IMR-90 (cell line): ENCODE results near the gene CACNA2D4. TPM values are rescaled to one million over a fixed set of nuclear protein-coding genes. Genes with fewer than 3 reads are reported as not detected.

Source experiments
- ATAC-seq: fragments of 200-7000 bp; cut with Tn5 transposase; 2 replicates; pipeline ENCODE4 v1.9.1; 2020; ENCODE audit warnings: low read depth, mild to moderate bottlenecking, moderate library complexity
- BruUV-seq: library from RNA; stranded (reverse); fragments of 400-500 nt; replicated peaks from 2 replicates; lab custom pipeline; 2021; lab: Mats Ljungman, UMichigan
- CTCF ChIA-PET: fragments of 300-600 bp; formaldehyde crosslinking; extraction: SDS; loops from one replicate; lab custom pipeline; 2021; ENCODE audit warnings: antibody characterized with exemption; lab: Yijun Ruan, JAX
- POLR2A ChIA-PET: fragments of 300-600 bp; sonication (Branson Sonifier 250); formaldehyde crosslinking; loops from one replicate; lab custom pipeline; 2022; ENCODE audit warnings: antibody characterized with exemption; ENCODE audit not compliant: unreplicated experiment; lab: Charles Lee
- DNase-seq: peaks from one replicate; pipeline ENCODE4 v3.0.0; 2013
- H2AFZ ChIP-seq: replicated peaks from 2 replicates; pipeline ENCODE3; 2013; ENCODE audit warnings: low read length, mild to moderate bottlenecking; ENCODE audit not compliant: poor library complexity
- H2AK5ac ChIP-seq: 2 replicates; pipeline ENCODE4 v1.6.1; 2013; ENCODE audit warnings: low read depth, low read length, inconsistent platforms
- H2AK9ac ChIP-seq: replicated peaks from 2 replicates; pipeline ENCODE3; 2013; ENCODE audit warnings: mild to moderate bottlenecking, low read depth, low read length, moderate library complexity; ENCODE audit not compliant: poor library complexity
- H2BK120ac ChIP-seq: 2 replicates; pipeline ENCODE4 v1.6.1; 2013; ENCODE audit warnings: low read depth, low read length, inconsistent platforms
- H2BK15ac ChIP-seq: 3 replicates; pipeline ENCODE4 v1.6.1; 2013; ENCODE audit warnings: low read depth, low read length, inconsistent platforms
- H2BK20ac ChIP-seq: 2 replicates; pipeline ENCODE4 v1.6.1; 2013; ENCODE audit warnings: low read depth, mild to moderate bottlenecking, inconsistent platforms, low read length, moderate library complexity
- H2BK5ac ChIP-seq: 2 replicates; pipeline ENCODE4 v1.6.1; 2013; ENCODE audit warnings: mild to moderate bottlenecking, low read depth, low read length, inconsistent platforms; ENCODE audit not compliant: poor library complexity, severe bottlenecking
- H3K14ac ChIP-seq: replicated peaks from 2 replicates; pipeline ENCODE4 v1.6.1; 2013; ENCODE audit warnings: low read depth, low read length, inconsistent platforms
- H3K18ac ChIP-seq: 2 replicates; pipeline ENCODE4 v1.6.1; 2013; ENCODE audit warnings: low read depth, low read length, control low read depth
- H3K23ac ChIP-seq: 2 replicates; pipeline ENCODE4 v1.6.1; 2013; ENCODE audit warnings: low read depth, low read length, inconsistent platforms
- H3K27ac ChIP-seq: 2 replicates; pipeline ENCODE4 v1.5.1; 2013; ENCODE audit warnings: mild to moderate bottlenecking, control low read depth, low read length; ENCODE audit not compliant: insufficient read depth
- H3K27me3 ChIP-seq: 2 replicates; pipeline ENCODE4 v1.6.1; 2013; ENCODE audit warnings: low read length; ENCODE audit not compliant: control insufficient read depth, insufficient read depth
- H3K36me3 ChIP-seq: 2 replicates; pipeline ENCODE4 v1.6.1; 2013; ENCODE audit warnings: low read length, mixed read lengths; ENCODE audit not compliant: control insufficient read depth, insufficient read depth
- H3K4ac ChIP-seq: 2 replicates; pipeline ENCODE4 v1.6.1; 2013; ENCODE audit warnings: low read depth, low read length, inconsistent platforms
- H3K4me1 ChIP-seq: 2 replicates; pipeline ENCODE4 v1.6.1; 2013; ENCODE audit warnings: low read length, mixed read lengths; ENCODE audit not compliant: control insufficient read depth, insufficient read depth
- H3K4me2 ChIP-seq: 2 replicates; pipeline ENCODE4 v1.6.1; 2013; ENCODE audit warnings: low read depth, mild to moderate bottlenecking, control low read depth, low read length, moderate library complexity
- H3K4me3 ChIP-seq: 2 replicates; pipeline ENCODE4 v1.5.1; 2013; ENCODE audit warnings: low read depth, mild to moderate bottlenecking, control low read depth, low read length, moderate library complexity; ENCODE audit not compliant: insufficient read depth
- H3K56ac ChIP-seq: 2 replicates; pipeline ENCODE4 v1.6.1; 2013; ENCODE audit warnings: low read length, inconsistent platforms; ENCODE audit not compliant: insufficient read depth; ENCODE audit errors: extremely low read depth
- H3K79me1 ChIP-seq, 2 experiments: 2 replicates each; pipeline ENCODE4 v1.6.1; 2013; ENCODE audit warnings: low read length in 2 of 2, inconsistent platforms in 1 of 2, low read depth in 1 of 2
- H3K9ac ChIP-seq: 2 replicates; pipeline ENCODE4 v1.6.1; 2013; ENCODE audit warnings: low read depth, low read length, control low read depth
- H3K9me1 ChIP-seq: 2 replicates; pipeline ENCODE4 v1.6.1; 2013; ENCODE audit warnings: low read length, inconsistent platforms; ENCODE audit not compliant: insufficient read depth
- H3K9me3 ChIP-seq: 2 replicates; pipeline ENCODE4 v1.6.1; 2013; ENCODE audit warnings: low read length; ENCODE audit not compliant: control insufficient read depth, insufficient read depth
- H4K20me1 ChIP-seq: 2 replicates; pipeline ENCODE4 v1.6.1; 2013; ENCODE audit warnings: low read length, inconsistent platforms; ENCODE audit not compliant: insufficient read depth
- H4K5ac ChIP-seq: 2 replicates; pipeline ENCODE4 v1.6.1; 2013; ENCODE audit warnings: mild to moderate bottlenecking, low read depth, low read length, control low read depth
- H4K8ac ChIP-seq, 2 experiments: 2 replicates each; pipeline ENCODE4 v1.6.1; 2013; ENCODE audit warnings: low read depth in 2 of 2, low read length in 2 of 2, control low read depth in 1 of 2, inconsistent platforms in 1 of 2
- H4K91ac ChIP-seq: 2 replicates; pipeline ENCODE4 v1.6.1; 2013; ENCODE audit warnings: low read depth, low read length, inconsistent platforms; ENCODE audit not compliant: insufficient read depth
- CHD1 ChIP-seq: IDR thresholded peaks from 2 replicates; pipeline ENCODE4 v1.6.1; 2012; ENCODE audit warnings: low read depth, low read length, improper control_type of control experiment
- FOS ChIP-seq: fragments of 150-350 bp; IDR thresholded peaks from 2 replicates; pipeline ENCODE4 v1.6.1; 2016; ENCODE audit warnings: low read depth, low read length
- MAZ ChIP-seq: IDR thresholded peaks from 2 replicates; pipeline ENCODE4 v1.6.1; 2012; ENCODE audit warnings: low read depth, mild to moderate bottlenecking, low read length, improper control_type of control experiment, moderate library complexity, borderline replicate concordance
- MXI1 ChIP-seq: IDR thresholded peaks from 2 replicates; pipeline ENCODE4 v1.6.1; 2012; ENCODE audit warnings: low read depth, mild to moderate bottlenecking, low read length, moderate library complexity, borderline replicate concordance
- NFE2L2 ChIP-seq: fragments of 150-350 bp; IDR thresholded peaks from 2 replicates; pipeline ENCODE4 v1.6.1; 2016; ENCODE audit warnings: low read depth, mild to moderate bottlenecking, low read length
- POLR2A ChIP-seq: IDR thresholded peaks from 2 replicates; pipeline ENCODE4 v1.6.1; 2012; ENCODE audit warnings: mild to moderate bottlenecking, low read depth, low read length
- RAD21 ChIP-seq: IDR thresholded peaks from 2 replicates; pipeline ENCODE4 v1.6.1; 2012; ENCODE audit warnings: low read length, improper control_type of control experiment
- RFX5 ChIP-seq: IDR thresholded peaks from 2 replicates; pipeline ENCODE4 v1.8.0; 2012; ENCODE audit warnings: low read depth, mild to moderate bottlenecking, low read length, moderate library complexity
- SMC3 ChIP-seq: fragments of 150-350 bp; IDR thresholded peaks from 2 replicates; pipeline ENCODE4 v1.6.1; 2016; ENCODE audit warnings: low read depth, mild to moderate bottlenecking, antibody characterized with exemption, low read length, moderate library complexity
- WGBS, 2 experiments: methylation state at CpG; one replicate each; pipeline versions ENCODE4 v1.1.5 to v1.1.7; 2013; ENCODE audit warnings: missing lambda C conversion rate in 2 of 2; ENCODE audit not compliant: insufficient read length in 1 of 2; ENCODE audit errors: extremely low coverage in 2 of 2; 5-methylcytosine and 5-hydroxymethylcytosine counted together
- dilution Hi-C: fragments of 300-500 bp; cut with HindIII; formaldehyde crosslinking; loops from one replicate; pipeline ENCODE4 v1.14.3; 2018; ENCODE audit warnings: low sequenced_read_pairs; ENCODE audit not compliant: unreplicated experiment
- in situ Hi-C: fragments of 300-500 bp; cut with MboI; formaldehyde crosslinking; loops from 3 replicates; pipeline ENCODE4 v1.14.3; 2019; ENCODE audit warnings: low sequenced_read_pairs, inconsistent platforms, mixed read lengths
- intact Hi-C: fragments of 100-400 bp; cut with micrococcal nuclease; formaldehyde crosslinking; loops from 2 replicates; pipeline ENCODE4 v1.10.0; 2022
- polyA plus RNA-seq, 3 experiments: library from polyadenylated mRNA; depleted of rRNA; stranded (reverse); fragments of >200 nt; gene quantifications; 2 replicates each; pipeline ENCODE4 v1.2.3, GENCODE V29; 2012; ENCODE audit warnings: low replicate concordance in 1 of 3
- total RNA-seq: library from RNA; depleted of rRNA; stranded (reverse); fragments of >200 nt; gene quantifications from 2 replicates; pipeline ENCODE4 v1.2.3, GENCODE V29; 2012
- TF ChIP-seq, protein P1 (sequence below): conservative IDR thresholded peaks from 2 replicates; pipeline ENCODE4 v1.5.1; 2012; ENCODE audit warnings: mild to moderate bottlenecking, low read depth, low read length, improper control_type of control experiment
- TF ChIP-seq, protein P2 (sequence below): fragments of 150-350 bp; IDR thresholded peaks from 2 replicates; pipeline ENCODE4 v1.6.1; 2017; ENCODE audit warnings: mild to moderate bottlenecking, antibody characterized with exemption, low read length, low read depth
- TF ChIP-seq, protein P3 (sequence below): fragments of 150-350 bp; IDR thresholded peaks from 2 replicates; pipeline ENCODE4 v1.6.1; 2016; ENCODE audit warnings: low read depth, mild to moderate bottlenecking, low read length, moderate library complexity, borderline replicate concordance

The CACNA2D4 gene
- total and polyA plus RNA-seq, 2 of the 4 experiments (the other 2 are of a cell fraction): 0.18 to 0.22 TPM

DNA sequence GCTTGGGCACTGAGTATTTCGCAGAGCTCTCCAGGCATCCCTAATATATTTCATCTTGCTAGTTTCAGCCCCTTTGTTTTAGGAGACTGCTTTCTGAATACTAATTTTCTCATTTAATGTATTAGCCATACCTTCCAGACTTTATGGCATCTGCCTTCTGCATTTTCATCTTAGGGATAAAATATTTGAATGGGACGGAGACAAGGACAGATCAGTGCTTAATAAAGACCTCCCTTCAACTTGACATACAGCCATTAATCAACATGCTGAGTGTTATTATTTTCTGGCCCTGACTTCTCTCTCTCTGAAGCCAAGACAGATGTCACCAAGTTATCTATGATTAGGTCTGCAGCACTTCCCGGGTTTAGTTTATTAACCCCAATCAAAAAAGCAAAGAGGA lies 42.4 kb downstream of the CACNA2D4 start:
- Histone ChIP-seq H4K8ac (no peak overlapping the region), H2BK15ac (no peak overlapping the region), H4K20me1 (no peaks in the 10 kb centered on the region), H2AFZ (no peak overlapping the region), H3K9me3 (no peaks in the 10 kb centered on the region; the same call in 1 of the 2 replicates), H2AK9ac (no peak overlapping the region), H3K36me3 (no peaks in the 10 kb centered on the region), H2BK5ac (no peak overlapping the region), H3K23ac (no peak overlapping the region), H3K9ac (no peak overlapping the region), H4K5ac (no peak overlapping the region), H3K56ac (no peak overlapping the region), H3K18ac (no peak overlapping the region), H2BK120ac (no peak overlapping the region), H3K14ac (no peak overlapping the region), H3K4ac (no peak overlapping the region), H4K91ac (no peak overlapping the region), H2BK20ac (no peak overlapping the region), H3K27me3 (peaks cover 62% of the 10 kb centered on the region), H3K4me2 (no peak overlapping the region), H2AK5ac (no peak overlapping the region), H3K4me3 (no peak overlapping the region), H3K79me1 (no peaks in the 10 kb centered on the region), H3K4me1 (no peaks in the 10 kb centered on the region), H3K27ac (no peak overlapping the region), H3K9me1 (peaks cover 4% of the 10 kb centered on the region; the same call in 1 of the 2 replicates)
- DNase-seq: no peak
- WGBS, 2 experiments: no CpG with 5 or more reads among the region's 3 CpGs
- ChIA-PET POLR2A (no interaction called here), CTCF (no interaction called here)
- intact Hi-C loops: no loop called here
- TF ChIP-seq SMC3: no peak
- TF ChIP-seq POLR2A: no peak
- TF ChIP-seq, protein P1, sequence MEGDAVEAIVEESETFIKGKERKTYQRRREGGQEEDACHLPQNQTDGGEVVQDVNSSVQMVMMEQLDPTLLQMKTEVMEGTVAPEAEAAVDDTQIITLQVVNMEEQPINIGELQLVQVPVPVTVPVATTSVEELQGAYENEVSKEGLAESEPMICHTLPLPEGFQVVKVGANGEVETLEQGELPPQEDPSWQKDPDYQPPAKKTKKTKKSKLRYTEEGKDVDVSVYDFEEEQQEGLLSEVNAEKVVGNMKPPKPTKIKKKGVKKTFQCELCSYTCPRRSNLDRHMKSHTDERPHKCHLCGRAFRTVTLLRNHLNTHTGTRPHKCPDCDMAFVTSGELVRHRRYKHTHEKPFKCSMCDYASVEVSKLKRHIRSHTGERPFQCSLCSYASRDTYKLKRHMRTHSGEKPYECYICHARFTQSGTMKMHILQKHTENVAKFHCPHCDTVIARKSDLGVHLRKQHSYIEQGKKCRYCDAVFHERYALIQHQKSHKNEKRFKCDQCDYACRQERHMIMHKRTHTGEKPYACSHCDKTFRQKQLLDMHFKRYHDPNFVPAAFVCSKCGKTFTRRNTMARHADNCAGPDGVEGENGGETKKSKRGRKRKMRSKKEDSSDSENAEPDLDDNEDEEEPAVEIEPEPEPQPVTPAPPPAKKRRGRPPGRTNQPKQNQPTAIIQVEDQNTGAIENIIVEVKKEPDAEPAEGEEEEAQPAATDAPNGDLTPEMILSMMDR: no peak
- TF ChIP-seq RFX5: no peak
- TF ChIP-seq NFE2L2: no peak
- TF ChIP-seq MAZ: no peak
- TF ChIP-seq CHD1: no peak
- no peak for TF ChIP-seq MXI1
- TF ChIP-seq, protein P2, sequence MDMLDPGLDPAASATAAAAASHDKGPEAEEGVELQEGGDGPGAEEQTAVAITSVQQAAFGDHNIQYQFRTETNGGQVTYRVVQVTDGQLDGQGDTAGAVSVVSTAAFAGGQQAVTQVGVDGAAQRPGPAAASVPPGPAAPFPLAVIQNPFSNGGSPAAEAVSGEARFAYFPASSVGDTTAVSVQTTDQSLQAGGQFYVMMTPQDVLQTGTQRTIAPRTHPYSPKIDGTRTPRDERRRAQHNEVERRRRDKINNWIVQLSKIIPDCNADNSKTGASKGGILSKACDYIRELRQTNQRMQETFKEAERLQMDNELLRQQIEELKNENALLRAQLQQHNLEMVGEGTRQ: no peak
- no peak for TF ChIP-seq RAD21
- TF ChIP-seq, protein P3, sequence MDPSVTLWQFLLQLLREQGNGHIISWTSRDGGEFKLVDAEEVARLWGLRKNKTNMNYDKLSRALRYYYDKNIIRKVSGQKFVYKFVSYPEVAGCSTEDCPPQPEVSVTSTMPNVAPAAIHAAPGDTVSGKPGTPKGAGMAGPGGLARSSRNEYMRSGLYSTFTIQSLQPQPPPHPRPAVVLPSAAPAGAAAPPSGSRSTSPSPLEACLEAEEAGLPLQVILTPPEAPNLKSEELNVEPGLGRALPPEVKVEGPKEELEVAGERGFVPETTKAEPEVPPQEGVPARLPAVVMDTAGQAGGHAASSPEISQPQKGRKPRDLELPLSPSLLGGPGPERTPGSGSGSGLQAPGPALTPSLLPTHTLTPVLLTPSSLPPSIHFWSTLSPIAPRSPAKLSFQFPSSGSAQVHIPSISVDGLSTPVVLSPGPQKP: no peak
- TF ChIP-seq FOS: no peak
- BruUV-seq: no TSS peak
- no peak for ATAC-seq
- in situ Hi-C loops: no loop called here
- dilution Hi-C loops: no loop called here
